GM12892 (cell line): ENCODE results near the gene MYO10.

Experiments
- POLR2A ChIP-seq: IDR thresholded peaks from 2 replicates; pipeline ENCODE4 v1.6.1; 2011; ENCODE audit warnings: low read depth, low read length, control low read depth
- POLR2AphosphoS5 ChIP-seq: IDR thresholded peaks from 2 replicates; pipeline ENCODE4 v1.6.1; 2011; ENCODE audit warnings: low read depth, low read length, control low read depth
- TAF1 ChIP-seq: IDR thresholded peaks from 2 replicates; pipeline ENCODE4 v1.6.1; 2011; ENCODE audit warnings: low read depth, mild to moderate bottlenecking, control low read depth, low read length, borderline replicate concordance

- no peak for TF ChIP-seq POLR2A
- TF ChIP-seq TAF1 = no peak
- no peak for TF ChIP-seq POLR2AphosphoS5
These were observed 40.0 kb upstream of the MYO10 start for GRCh38 chr5:16975950-16976624.
